Natural killer cell (primary cell): ENCODE measurements around the gene COG5. TPM values are rescaled to one million over a fixed set of nuclear protein-coding genes. Genes with fewer than 3 reads are reported as not detected.

Experiments used
- ATAC-seq, 3 donors: fragments of 150-1000 bp in 2 of 3; fragments of 200-7000 bp in 1 of 3; cut with Tn5 transposase; 1 replicate in 1 of 3; 2 replicates in 2 of 3; pipeline ENCODE4 v1.10.0; 2021; ENCODE audit warnings: mild to moderate bottlenecking in 2 of 3, moderate library complexity in 2 of 3
- DNase-seq, 2 donors: peaks; one replicate each; pipeline versions ENCODE4 v3.0.0 to v3.0.0-alpha.2; 2013 to 2021; ENCODE audit warnings: mixed read lengths in 1 of 2
- H3K27ac ChIP-seq: one replicate; pipeline ENCODE4 v1.5.1; 2013; ENCODE audit warnings: mild to moderate bottlenecking, low read length
- H3K27me3 ChIP-seq: one replicate; pipeline ENCODE4 v1.6.1; 2013; ENCODE audit warnings: low read length; ENCODE audit not compliant: control insufficient read depth, insufficient read depth
- H3K36me3 ChIP-seq: one replicate; pipeline ENCODE4 v1.6.1; 2013; ENCODE audit warnings: low read length; ENCODE audit not compliant: control insufficient read depth, insufficient read depth
- H3K4me1 ChIP-seq: one replicate; pipeline ENCODE4 v1.6.1; 2013; ENCODE audit warnings: low read length; ENCODE audit not compliant: control insufficient read depth, insufficient read depth
- H3K4me3 ChIP-seq: one replicate; pipeline ENCODE4 v1.5.1; 2013; ENCODE audit warnings: low read length
- H3K9me3 ChIP-seq: one replicate; pipeline ENCODE4 v1.6.1; 2013; ENCODE audit warnings: low read length; ENCODE audit not compliant: control insufficient read depth, insufficient read depth
- H3K27ac Mint-ChIP-seq, 2 donors: one replicate each; pipeline ENCODE4 v1.8.0; 2022; ENCODE audit warnings: mild to moderate bottlenecking in 2 of 2, mixed read lengths in 2 of 2, moderate library complexity in 1 of 2
- H3K27me3 Mint-ChIP-seq, 2 donors: one replicate each; pipeline ENCODE4 v1.8.0; 2022; ENCODE audit warnings: low read depth in 2 of 2, mixed read lengths in 2 of 2
- H3K36me3 Mint-ChIP-seq: one replicate; pipeline ENCODE4 v1.8.0; 2022; ENCODE audit warnings: mixed read lengths
- H3K4me1 Mint-ChIP-seq, 2 donors: one replicate each; pipeline ENCODE4 v1.8.0; 2022; ENCODE audit warnings: mixed read lengths in 2 of 2
- H3K4me3 Mint-ChIP-seq: one replicate; pipeline ENCODE4 v1.8.0; 2022; ENCODE audit warnings: mild to moderate bottlenecking, moderate library complexity, mixed read lengths
- H3K9me3 Mint-ChIP-seq, 2 donors: one replicate each; pipeline ENCODE4 v1.8.0; 2022; ENCODE audit warnings: mixed read lengths in 2 of 2
- WGBS: methylation state at CpG from one replicate; pipeline ENCODE4 v1.1.7; 2013; ENCODE audit warnings: missing lambda C conversion rate; ENCODE audit not compliant: insufficient coverage; 5-methylcytosine and 5-hydroxymethylcytosine counted together
- intact Hi-C: fragments of 100-400 bp; cut with micrococcal nuclease; formaldehyde crosslinking; loops from one replicate; pipeline ENCODE4 v1.14.2; 2022
- total RNA-seq, 4 donors: library from RNA; stranded (reverse); fragments of 120-200 nt in 1 of 4; gene quantifications; one replicate each; pipeline versions ENCODE4 v1.2.3 to v1.2.4, GENCODE V29; 2013 to 2022
- TF ChIP-seq, protein P1 (sequence below): fragments of 200-600 bp; IDR thresholded peaks from one replicate; pipeline ENCODE4 v1.8.0; 2022; ENCODE audit warnings: antibody characterized with exemption

COG5 gene
- total RNA-seq, 3 donors from 2014 or later (not counting 1 experiment from before 2014, with no cell fraction given): 49.2 to 54.6 (median 54.2) TPM

DNA sequence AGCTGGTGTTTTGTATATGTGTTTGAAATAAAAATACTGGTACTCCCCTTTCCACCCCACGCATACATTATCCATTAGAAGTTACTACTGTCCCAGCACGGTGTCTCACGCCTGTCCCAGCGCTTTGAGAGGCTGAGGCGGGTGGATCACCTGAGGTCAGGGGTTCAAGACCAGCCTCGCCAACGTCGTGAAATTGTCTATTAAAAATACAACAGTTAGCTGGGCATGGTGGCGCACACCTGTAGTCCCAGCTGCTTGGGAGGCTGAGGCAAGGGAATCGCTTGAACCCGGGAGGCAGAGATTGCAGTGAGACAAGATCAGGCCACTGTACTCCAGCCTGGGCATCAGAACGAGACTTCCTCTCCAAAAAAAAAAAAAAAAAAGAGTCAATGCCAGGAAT lies 392.2 kb downstream of the COG5 start:
- H3K4me1 Mint-ChIP-seq: peaks cover 55 to 72% of the 10 kb centered on the region in 2 donors
- H3K9me3 Mint-ChIP-seq: no peaks in the 10 kb centered on the region
- no peak for ATAC-seq
- 95% methylated on average over 11 of the region's 12 CpGs for WGBS
- H3K27me3 Mint-ChIP-seq: no peaks in the 10 kb centered on the region
- DNase-seq: no peak
- no peak overlapping the region for H3K4me3 ChIP-seq
- intact Hi-C loops: no loop called here
- no peak overlapping the region for H3K27ac ChIP-seq
- TF ChIP-seq, protein P1, sequence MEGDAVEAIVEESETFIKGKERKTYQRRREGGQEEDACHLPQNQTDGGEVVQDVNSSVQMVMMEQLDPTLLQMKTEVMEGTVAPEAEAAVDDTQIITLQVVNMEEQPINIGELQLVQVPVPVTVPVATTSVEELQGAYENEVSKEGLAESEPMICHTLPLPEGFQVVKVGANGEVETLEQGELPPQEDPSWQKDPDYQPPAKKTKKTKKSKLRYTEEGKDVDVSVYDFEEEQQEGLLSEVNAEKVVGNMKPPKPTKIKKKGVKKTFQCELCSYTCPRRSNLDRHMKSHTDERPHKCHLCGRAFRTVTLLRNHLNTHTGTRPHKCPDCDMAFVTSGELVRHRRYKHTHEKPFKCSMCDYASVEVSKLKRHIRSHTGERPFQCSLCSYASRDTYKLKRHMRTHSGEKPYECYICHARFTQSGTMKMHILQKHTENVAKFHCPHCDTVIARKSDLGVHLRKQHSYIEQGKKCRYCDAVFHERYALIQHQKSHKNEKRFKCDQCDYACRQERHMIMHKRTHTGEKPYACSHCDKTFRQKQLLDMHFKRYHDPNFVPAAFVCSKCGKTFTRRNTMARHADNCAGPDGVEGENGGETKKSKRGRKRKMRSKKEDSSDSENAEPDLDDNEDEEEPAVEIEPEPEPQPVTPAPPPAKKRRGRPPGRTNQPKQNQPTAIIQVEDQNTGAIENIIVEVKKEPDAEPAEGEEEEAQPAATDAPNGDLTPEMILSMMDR: no peak
- H3K4me3 Mint-ChIP-seq: peak overlapping the region; percentile 37
- H3K27me3 ChIP-seq: no peaks in the 10 kb centered on the region
- no peaks in the 10 kb centered on the region for H3K9me3 ChIP-seq
- H3K36me3 ChIP-seq: no peaks in the 10 kb centered on the region
- peaks cover 14% of the 10 kb centered on the region for H3K4me1 ChIP-seq
- no peak overlapping the region for H3K27ac Mint-ChIP-seq
- no peaks in the 10 kb centered on the region for H3K36me3 Mint-ChIP-seq

DNA sequence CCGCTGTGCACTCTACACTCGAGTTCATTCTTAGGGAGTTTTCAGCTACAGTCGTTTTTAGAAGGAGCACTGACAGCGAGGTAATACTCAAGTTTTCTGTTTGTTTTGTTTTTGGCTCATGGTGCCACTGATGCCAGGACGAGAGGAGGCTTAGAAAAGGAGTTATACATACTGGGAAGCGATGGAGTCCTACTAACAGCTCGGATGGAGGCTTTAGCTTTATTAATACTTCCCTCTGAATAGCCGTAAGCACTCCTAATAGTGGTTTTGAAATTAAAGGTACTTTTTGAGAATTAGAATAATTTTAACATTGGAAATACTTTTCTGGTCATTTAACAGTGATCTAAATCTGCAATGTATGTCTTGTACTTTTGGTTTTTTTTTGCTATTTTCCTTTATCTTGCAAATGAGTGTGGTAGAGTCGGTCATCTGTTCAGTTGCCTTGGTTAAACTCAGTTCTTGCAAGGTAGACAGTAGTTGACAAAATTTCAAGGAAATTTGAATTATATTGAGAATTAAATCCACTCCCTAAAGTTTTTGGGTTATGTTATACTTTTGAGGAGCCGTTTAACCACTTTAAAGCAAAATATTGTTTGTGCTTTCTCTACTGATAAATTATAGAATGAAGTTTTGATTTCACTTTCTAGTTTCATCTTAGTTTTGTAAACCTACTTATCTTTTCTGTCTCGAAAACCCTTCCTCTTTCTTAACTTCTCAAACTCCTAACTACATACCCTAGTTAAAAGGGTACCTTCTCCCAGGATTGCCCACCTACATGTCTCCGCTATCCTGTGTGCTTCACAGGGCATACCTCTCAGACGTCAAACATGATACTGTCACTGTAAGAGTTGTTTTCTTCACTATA lies 393.4 kb downstream of the COG5 start:
- Histone ChIP-seq H3K27ac (peak overlapping the region; percentile 99), H3K27me3 (no peaks in the 10 kb centered on the region), H3K9me3 (no peaks in the 10 kb centered on the region), H3K4me3 (peak overlapping the region; percentile 96), H3K36me3 (no peaks in the 10 kb centered on the region), H3K4me1 (peaks cover 11% of the 10 kb centered on the region)
- Mint-ChIP-seq H3K4me3 (peak overlapping the region; percentile 95), H3K36me3 (no peaks in the 10 kb centered on the region), H3K27ac (peak overlapping the region; percentile 99 to 100), H3K27me3 (peaks cover 2 to 4% of the 10 kb centered on the region in 2 donors), H3K9me3 (no peaks in the 10 kb centered on the region), H3K4me1 (peaks cover 54 to 67% of the 10 kb centered on the region in 2 donors)
- DNase-seq (no peak), ATAC-seq (no peak)
- 8% methylated on average over 10 of the region's 13 CpGs for WGBS
- intact Hi-C loops: no loop called here
- TF ChIP-seq, protein P1: no peak

DNA sequence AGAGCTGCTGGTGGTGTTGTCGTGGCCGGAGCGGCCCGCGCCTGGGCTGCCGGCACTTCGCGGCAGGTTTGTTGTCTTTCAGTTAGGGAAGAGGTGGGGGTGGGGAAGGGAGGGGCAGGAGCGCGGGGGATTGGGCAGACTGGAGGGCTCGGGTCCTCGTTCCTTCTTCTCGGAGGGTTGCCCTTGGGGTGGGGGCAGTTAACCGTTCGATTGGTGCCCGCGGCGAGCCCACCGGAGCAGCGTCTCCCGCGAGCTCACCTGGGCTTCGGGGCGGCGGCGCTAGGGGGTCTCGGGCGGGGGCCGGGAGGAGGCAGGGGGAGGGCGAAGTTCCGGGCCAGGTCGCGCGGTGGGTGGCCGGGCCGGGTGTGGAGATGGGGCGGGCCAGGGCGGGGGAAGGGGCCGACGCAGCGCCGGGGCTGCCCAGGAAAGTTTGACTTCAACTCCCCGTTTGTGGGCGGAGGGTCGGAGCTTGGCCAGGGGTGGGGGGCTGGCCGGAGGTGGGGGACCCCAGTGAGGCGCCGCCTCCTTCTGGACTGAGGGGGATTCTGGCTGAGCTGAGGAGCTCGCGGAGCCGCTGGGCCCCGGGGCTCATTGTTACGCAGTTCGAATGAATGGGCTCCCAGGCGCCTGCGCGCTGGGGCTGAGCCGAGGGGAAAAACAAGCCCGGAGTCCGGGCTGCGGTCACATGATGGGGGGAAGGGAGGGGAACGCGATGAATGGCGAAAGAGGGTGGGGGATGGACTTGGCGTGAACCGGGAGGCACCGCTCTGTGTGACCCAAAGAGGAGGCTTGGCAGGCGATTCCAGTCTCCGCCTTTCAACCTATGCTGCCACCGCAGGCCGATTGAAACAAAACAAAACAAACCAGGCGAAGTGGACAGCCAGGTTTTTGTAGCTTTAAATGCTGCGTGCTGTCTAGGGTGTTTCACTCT lies 394.3 kb downstream of the COG5 start:
- Histone ChIP-seq H3K27me3 (no peaks in the 10 kb centered on the region), H3K9me3 (no peaks in the 10 kb centered on the region), H3K4me1 (peaks cover 11% of the 10 kb centered on the region), H3K27ac (peak overlapping the region; percentile 99), H3K36me3 (no peaks in the 10 kb centered on the region), H3K4me3 (peak overlapping the region; percentile 96)
- TF ChIP-seq, protein P1: no peak
- H3K9me3 Mint-ChIP-seq: no peaks in the 10 kb centered on the region
- peaks cover 4% of the 10 kb centered on the region in 2 donors for H3K27me3 Mint-ChIP-seq
- peaks cover 45 to 58% of the 10 kb centered on the region in 2 donors for H3K4me1 Mint-ChIP-seq
- whole genome bisulfite sequencing: under 1% methylated on average over 73 of the region's 73 CpGs
- DNase-seq (peak; percentile 89 to 91), ATAC-seq (peak; percentile 34 to 47 (median 40))
- intact Hi-C loops: loop anchor here (2.0 to 5.0 kb wide), 4 partner anchors 507 to 885 kb away; partner anchors contain the start of genes CCDC71L, DLD and NAMPT
- H3K36me3 Mint-ChIP-seq: no peaks in the 10 kb centered on the region
- peak overlapping the region; percentile 99 to 100 for H3K27ac Mint-ChIP-seq
- H3K4me3 Mint-ChIP-seq: peak overlapping the region; percentile 95
